Measurements from ENCODE around the gene MAPK7. TPM values are rescaled to one million over a fixed set of nuclear protein-coding genes. Genes with fewer than 3 reads are reported as not detected.

Gene MAPK7
- total and polyA plus RNA-seq, 9 of the 15 experiments (the other 6 are each of a cell fraction or from before 2014, with no cell fraction given), result 0.46 to 7.5 (median 2.5) TPM

DNA sequence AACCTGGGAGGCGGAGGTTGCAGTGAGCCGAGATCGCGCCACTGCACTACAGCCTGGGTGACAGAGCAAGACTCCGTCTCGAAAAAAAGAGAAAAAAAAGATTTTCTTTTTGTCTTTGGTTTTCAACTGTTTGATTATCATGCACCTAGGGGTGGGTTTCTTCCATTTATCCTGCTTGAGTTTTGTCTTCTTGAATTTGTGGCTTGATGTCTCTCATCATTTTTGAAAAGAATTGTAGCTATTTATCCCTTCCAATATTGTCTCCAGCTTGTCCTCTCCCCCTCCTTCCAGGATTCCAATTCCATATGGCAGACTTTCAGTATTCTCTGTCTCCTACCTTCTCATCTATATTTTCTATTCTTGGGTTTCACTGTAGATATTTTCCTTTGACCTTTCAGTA lies 23.6 kb upstream of the MAPK7 start:
- CTCF ChIA-PET (ENCODE audit: low intra/inter-chr PET ratio), result no interaction called here
- FAIRE-seq, result no peak
- no peak for ATAC-seq
- DNase-seq (ENCODE audit: extremely low read depth in 1 of 4, low spot score in 3 of 4), result no peak
- no peak overlapping the region for H3K9ac ChIP-seq (ENCODE audit: insufficient read depth in 1 of 2, low read depth in 2 of 2, low read length in 2 of 2)
- no peaks in the 10 kb centered on the region for H3K27me3 ChIP-seq (ENCODE audit: control insufficient read depth in 2 of 2, insufficient read depth in 2 of 2, low read length in 2 of 2)
- H3K4me2 ChIP-seq (ENCODE audit: insufficient read depth, low read length), result no peak overlapping the region
- no peak for TF ChIP-seq SMARCB1 (IDR thresholded peaks at IDR 0.05; ENCODE audit: insufficient read length, low read depth)
- TF ChIP-seq LARP7 (IDR thresholded peaks at IDR 0.05), result no peak
- TF ChIP-seq ZNF217 (CRISPR knock-in tag; IDR thresholded peaks at IDR 0.05), result no peak
- no peak for TF ChIP-seq ZNF184 (CRISPR knock-in tag; IDR thresholded peaks at IDR 0.05)
- no peak for TF ChIP-seq L3MBTL2 (IDR thresholded peaks at IDR 0.05)
- H3K9me3 ChIP-seq (replicated peaks; ENCODE audit: control insufficient read depth, insufficient read depth, low read depth, low read length), result no peaks in the 10 kb centered on the region
- H4K20me1 ChIP-seq (replicated peaks; ENCODE audit: control insufficient read depth, insufficient read depth, low read length), result no peaks in the 10 kb centered on the region
- 40% methylated on average over 2 of the region's 6 CpGs for WGBS (ENCODE audit: insufficient coverage, low coverage, missing lambda C conversion rate)
- no peaks in the 10 kb centered on the region for H3K9me1 ChIP-seq (ENCODE audit: control insufficient read depth, insufficient read depth, low read length)
- H3K4me3 ChIP-seq, result no peak overlapping the region
- in situ Hi-C loops (cut with MboI), result no loop called here
- POLR2A ChIA-PET, result interaction anchor here (1.2 kb wide), 1 partner anchor 21 kb away, joined by 4 read pairs; no protein-coding TSS in a partner anchor
- no TSS peak for BruUV-seq (replicated peaks)
- H3K27ac ChIP-seq (ENCODE audit: extremely low read depth, low read depth, low read length), result no peak overlapping the region
- H3K36me3 ChIP-seq (ENCODE audit: control insufficient read depth, insufficient read depth, low read length), result no peaks in the 10 kb centered on the region
- no peaks in the 10 kb centered on the region for H3K79me2 ChIP-seq (ENCODE audit: control insufficient read depth, insufficient read depth, low read length)
- intact Hi-C loops (cut with micrococcal nuclease), result no loop called here
- H3K4me1 ChIP-seq (replicated peaks in 1 of 2; ENCODE audit: control insufficient read depth in 2 of 2, insufficient read depth in 2 of 2, low read length in 2 of 2), result no peaks in the 10 kb centered on the region
- H2AFZ ChIP-seq (ENCODE audit: low read depth, low read length), result no peak overlapping the region

DNA sequence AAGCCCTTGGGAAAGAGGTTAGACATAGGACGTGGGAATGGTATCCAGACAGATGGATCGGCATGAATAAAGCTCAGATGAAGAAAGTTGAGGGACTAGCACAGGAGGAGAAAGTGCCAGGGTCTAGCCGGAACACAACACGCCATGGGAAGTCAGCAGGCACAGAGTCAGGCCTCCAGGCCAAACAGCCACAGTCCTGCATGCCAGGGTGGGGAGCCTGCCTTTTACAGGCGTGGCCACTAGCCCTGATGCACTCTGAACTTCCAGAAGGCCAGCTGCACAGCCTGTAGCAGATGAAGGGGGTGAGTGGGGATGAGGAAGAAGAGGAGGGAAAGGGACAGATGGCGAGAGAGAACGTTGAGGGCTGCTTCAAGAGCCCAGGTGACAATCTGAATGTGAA lies 20.9 kb upstream of the MAPK7 start:
- 90% methylated on average over 4 of the region's 7 CpGs for WGBS (ENCODE audit: insufficient coverage, low coverage, missing lambda C conversion rate)
- Histone ChIP-seq H3K9ac (ENCODE audit: insufficient read depth in 1 of 2, low read depth in 2 of 2, low read length in 2 of 2) (no peak overlapping the region), H2AFZ (ENCODE audit: low read depth, low read length) (no peak overlapping the region), H3K9me1 (ENCODE audit: control insufficient read depth, insufficient read depth, low read length) (no peaks in the 10 kb centered on the region), H4K20me1 (replicated peaks; ENCODE audit: control insufficient read depth, insufficient read depth, low read length) (no peaks in the 10 kb centered on the region), H3K27me3 (ENCODE audit: control insufficient read depth in 2 of 2, insufficient read depth in 2 of 2, low read length in 2 of 2) (no peaks in the 10 kb centered on the region), H3K4me2 (ENCODE audit: insufficient read depth, low read length) (no peak overlapping the region), H3K9me3 (replicated peaks; ENCODE audit: control insufficient read depth, insufficient read depth, low read depth, low read length) (no peaks in the 10 kb centered on the region), H3K4me1 (replicated peaks in 1 of 2; ENCODE audit: control insufficient read depth in 2 of 2, insufficient read depth in 2 of 2, low read length in 2 of 2) (peaks cover 6 to 9% of the 10 kb centered on the region in 2 experiments; a peak in 4 of 5 replicates), H3K27ac (ENCODE audit: extremely low read depth, low read depth, low read length) (no peak overlapping the region), H3K4me3 (no peak overlapping the region), H3K36me3 (ENCODE audit: control insufficient read depth, insufficient read depth, low read length) (no peaks in the 10 kb centered on the region), H3K79me2 (ENCODE audit: control insufficient read depth, insufficient read depth, low read length) (peaks cover 9% of the 10 kb centered on the region; the same call in 2 of the 3 replicates)
- intact Hi-C loops (cut with micrococcal nuclease) (no loop called here), in situ Hi-C loops (cut with MboI) (no loop called here)
- ATAC-seq (no peak), FAIRE-seq (no peak), DNase-seq (ENCODE audit: extremely low read depth in 1 of 4, low spot score in 3 of 4) (no peak)
- BruUV-seq (replicated peaks), result no TSS peak
- POLR2A ChIA-PET, result no interaction called here
- CTCF ChIA-PET (ENCODE audit: low intra/inter-chr PET ratio), result no interaction called here
- TF ChIP-seq IRF2 (CRISPR knock-in tag; IDR thresholded peaks at IDR 0.05), result no peak
- TF ChIP-seq NR1H2 (CRISPR knock-in tag; IDR thresholded peaks at IDR 0.05), result no peak
- no peak for TF ChIP-seq ZC3H4 (CRISPR knock-in tag; IDR thresholded peaks at IDR 0.05; ENCODE audit: borderline replicate concordance)
- no peak for TF ChIP-seq RBM25 (IDR thresholded peaks at IDR 0.05; ENCODE audit: low read depth, low read length, severe bottlenecking)
- TF ChIP-seq SMAD3 (CRISPR knock-in tag; conservative IDR thresholded peaks at IDR 0.05), result no peak
- no peak for TF ChIP-seq HLTF (IDR thresholded peaks at IDR 0.05)
- TF ChIP-seq SMARCA5 (IDR thresholded peaks at IDR 0.05), result no peak
- TF ChIP-seq, protein P1, sequence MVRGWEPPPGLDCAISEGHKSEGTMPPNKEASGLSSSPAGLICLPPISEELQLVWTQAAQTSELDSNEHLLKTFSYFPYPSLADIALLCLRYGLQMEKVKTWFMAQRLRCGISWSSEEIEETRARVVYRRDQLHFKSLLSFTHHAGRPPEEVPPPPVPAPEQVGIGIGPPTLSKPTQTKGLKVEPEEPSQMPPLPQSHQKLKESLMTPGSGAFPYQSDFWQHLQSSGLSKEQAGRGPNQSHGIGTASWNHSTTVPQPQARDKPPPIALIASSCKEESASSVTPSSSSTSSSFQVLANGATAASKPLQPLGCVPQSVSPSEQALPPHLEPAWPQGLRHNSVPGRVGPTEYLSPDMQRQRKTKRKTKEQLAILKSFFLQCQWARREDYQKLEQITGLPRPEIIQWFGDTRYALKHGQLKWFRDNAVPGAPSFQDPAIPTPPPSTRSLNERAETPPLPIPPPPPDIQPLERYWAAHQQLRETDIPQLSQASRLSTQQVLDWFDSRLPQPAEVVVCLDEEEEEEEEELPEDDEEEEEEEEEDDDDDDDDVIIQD (CRISPR knock-in tag; IDR thresholded peaks at IDR 0.05), result no peak
- TF ChIP-seq DIDO1 (tag; IDR thresholded peaks at IDR 0.05; ENCODE audit: low read depth), result no peak

All from K562 (cell line).